BLaER1 (cell line): ENCODE data around the gene CEBPZ.

Source experiments
- H3K27ac ChIP-seq: shearing (Covaris generic); formaldehyde crosslinking; 2 replicates; pipeline ENCODE4 v1.8.1; 2022
- H3K27me3 ChIP-seq: shearing (Covaris generic); formaldehyde crosslinking; 2 replicates; pipeline ENCODE4 v1.8.1; 2022
- H3K36me3 ChIP-seq: shearing (Covaris generic); formaldehyde crosslinking; 2 replicates; pipeline ENCODE4 v1.8.1; 2022
- H3K4me1 ChIP-seq: shearing (Covaris generic); formaldehyde crosslinking; 2 replicates; pipeline ENCODE4 v1.8.1; 2022
- H3K4me2 ChIP-seq: shearing (Covaris generic); formaldehyde crosslinking; 2 replicates; pipeline ENCODE4 v1.8.1; 2022
- H3K4me3 ChIP-seq: shearing (Covaris generic); formaldehyde crosslinking; 2 replicates; pipeline ENCODE4 v1.8.1; 2022
- H3K9ac ChIP-seq: shearing (Covaris generic); formaldehyde crosslinking; 2 replicates; pipeline ENCODE4 v1.8.1; 2022
- H3K9me3 ChIP-seq: shearing (Covaris generic); formaldehyde crosslinking; 2 replicates; pipeline ENCODE4 v1.8.1; 2022
- H4K20me1 ChIP-seq: shearing (Covaris generic); formaldehyde crosslinking; 2 replicates; pipeline ENCODE4 v1.8.1; 2022
- Cebpa-rat ChIP-seq: shearing (Covaris generic); IDR thresholded peaks from 2 replicates; pipeline ENCODE4 v1.8.1; 2022

CEBPZ gene

GRCh38 chr2:37181726-37182684, 49.4 kb downstream of the CEBPZ start:
- Histone ChIP-seq H3K4me3 (no peak overlapping the region), H3K9me3 (no peaks in the 10 kb centered on the region), H3K9ac (no peak overlapping the region), H3K4me2 (no peak overlapping the region), H3K27ac (no peak overlapping the region), H4K20me1 (no peaks in the 10 kb centered on the region), H3K36me3 (no peaks in the 10 kb centered on the region), H3K4me1 (no peaks in the 10 kb centered on the region), H3K27me3 (no peaks in the 10 kb centered on the region)
- no peak for TF ChIP-seq Cebpa-rat

GRCh38 chr2:37180640-37181039, 50.8 kb downstream of the CEBPZ start:
- Histone ChIP-seq H3K27ac (no peak overlapping the region), H3K4me2 (no peak overlapping the region), H3K4me1 (no peaks in the 10 kb centered on the region), H4K20me1 (no peaks in the 10 kb centered on the region), H3K36me3 (no peaks in the 10 kb centered on the region), H3K9me3 (no peaks in the 10 kb centered on the region), H3K9ac (no peak overlapping the region), H3K4me3 (no peak overlapping the region), H3K27me3 (no peaks in the 10 kb centered on the region)
- TF ChIP-seq Cebpa-rat: no peak

GRCh38 chr2:37180006-37180639, 51.3 kb downstream of the CEBPZ start:
- Histone ChIP-seq H3K9me3 (no peaks in the 10 kb centered on the region), H3K4me3 (no peak overlapping the region), H3K9ac (no peak overlapping the region), H3K4me1 (no peaks in the 10 kb centered on the region), H3K27ac (no peak overlapping the region), H3K27me3 (no peaks in the 10 kb centered on the region), H3K4me2 (no peak overlapping the region), H4K20me1 (no peaks in the 10 kb centered on the region), H3K36me3 (no peaks in the 10 kb centered on the region)
- TF ChIP-seq Cebpa-rat: no peak

- no peak for TF ChIP-seq Cebpa-rat
- H3K27me3 ChIP-seq: no peaks in the 10 kb centered on the region
- no peaks in the 10 kb centered on the region for H3K9me3 ChIP-seq
- H3K36me3 ChIP-seq: no peaks in the 10 kb centered on the region
- no peak overlapping the region for H3K4me3 ChIP-seq
- H4K20me1 ChIP-seq: no peaks in the 10 kb centered on the region
- no peak overlapping the region for H3K9ac ChIP-seq
- H3K4me2 ChIP-seq: no peak overlapping the region
- no peaks in the 10 kb centered on the region for H3K4me1 ChIP-seq
- H3K27ac ChIP-seq: no peak overlapping the region
Measured at GRCh38 chr2:37173741-37174140, 57.7 kb downstream of the CEBPZ start.

- H3K36me3 ChIP-seq: no peaks in the 10 kb centered on the region
- no peak overlapping the region for H3K4me3 ChIP-seq
- TF ChIP-seq Cebpa-rat: no peak
Measured at GRCh38 chr2:37171624-37171950, 59.8 kb downstream of the CEBPZ start.

GRCh38 chr2:37168217-37168981, 63.0 kb downstream of the CEBPZ start:
- H3K9ac ChIP-seq: no peak overlapping the region
- TF ChIP-seq Cebpa-rat: peak; percentile 77; the same call in 1 of the 2 replicates
- H3K4me2 ChIP-seq: no peak overlapping the region
- H3K4me1 ChIP-seq: no peaks in the 10 kb centered on the region
- H3K4me3 ChIP-seq: no peak overlapping the region
- H3K27ac ChIP-seq: no peak overlapping the region
- peaks cover 27% of the 10 kb centered on the region for H3K9me3 ChIP-seq
- H4K20me1 ChIP-seq: no peaks in the 10 kb centered on the region
- no peaks in the 10 kb centered on the region for H3K36me3 ChIP-seq
- no peaks in the 10 kb centered on the region for H3K27me3 ChIP-seq

More at GRCh38 chr2:37171624-37171950, 59.8 kb downstream of the CEBPZ start:
- no peaks in the 10 kb centered on the region for H3K27me3 ChIP-seq
- no peaks in the 10 kb centered on the region for H3K9me3 ChIP-seq
- H3K27ac ChIP-seq: no peak overlapping the region
- no peaks in the 10 kb centered on the region for H3K4me1 ChIP-seq
- H3K4me2 ChIP-seq: no peak overlapping the region
- no peak overlapping the region for H3K9ac ChIP-seq
- no peaks in the 10 kb centered on the region for H4K20me1 ChIP-seq

GRCh38 chr2:37167636-37168180, 63.7 kb downstream of the CEBPZ start:
- H3K4me1 ChIP-seq: no peaks in the 10 kb centered on the region
- no peak overlapping the region for H3K9ac ChIP-seq
- no peaks in the 10 kb centered on the region for H3K27me3 ChIP-seq
- H3K9me3 ChIP-seq: peaks cover 30% of the 10 kb centered on the region
- no peaks in the 10 kb centered on the region for H4K20me1 ChIP-seq
- no peaks in the 10 kb centered on the region for H3K36me3 ChIP-seq
- TF ChIP-seq Cebpa-rat: no peak
- no peak overlapping the region for H3K4me2 ChIP-seq
- H3K4me3 ChIP-seq: no peak overlapping the region
- H3K27ac ChIP-seq: no peak overlapping the region

- Histone ChIP-seq H3K4me1 (no peaks in the 10 kb centered on the region), H3K27ac (no peak overlapping the region), H3K9ac (no peak overlapping the region), H3K27me3 (no peaks in the 10 kb centered on the region), H3K4me3 (no peak overlapping the region), H3K36me3 (no peaks in the 10 kb centered on the region), H3K4me2 (no peak overlapping the region), H4K20me1 (no peaks in the 10 kb centered on the region), H3K9me3 (peaks cover 30% of the 10 kb centered on the region)
- TF ChIP-seq Cebpa-rat: no peak
Measured at GRCh38 chr2:37164757-37165156, 66.6 kb downstream of the CEBPZ start.

- Histone ChIP-seq H3K36me3 (peaks cover 24% of the 10 kb centered on the region), H3K9ac (peak within 1 kb of the TSS; percentile 90), H3K9me3 (peaks cover 21% of the 10 kb centered on the region), H3K4me2 (peak within 1 kb of the TSS; percentile 83), H3K4me1 (peaks cover 26% of the 10 kb centered on the region), H4K20me1 (peaks cover 20% of the 10 kb centered on the region; the same call in 1 of the 2 replicates), H3K4me3 (peak within 1 kb of the TSS; percentile 86), H3K27me3 (no peaks in the 10 kb centered on the region), H3K27ac (peak within 1 kb of the TSS; percentile 87)
- no peak for TF ChIP-seq Cebpa-rat
Measured at GRCh38 chr2:37156857-37157714, 74.3 kb downstream of the CEBPZ start, which contains the start of gene EIF2AK2. Gene EIF2AK2, minus strand, starts transcription at chr2:37156980. Its CDS starts 9,174 bp downstream, at chr2:37147806.
